HEK293 (cell line): Measurements from ENCODE around the gene ZNF641.
A peak's percentile ranks its signal among the peaks of the same experiment; 100 is the strongest.

Experiments
- CTCF ChIA-PET: fragments of 350-600 bp; formaldehyde crosslinking; extraction: SDS; loops from one replicate; lab custom pipeline; 2021; ENCODE audit warnings: antibody characterized with exemption; lab: Yijun Ruan, JAX
- POLR2A ChIA-PET: fragments of 300-600 bp; formaldehyde crosslinking; extraction: SDS; loops from one replicate; lab custom pipeline; 2020; ENCODE audit warnings: antibody characterized with exemption, inconsistent platforms; lab: Yijun Ruan, JAX
- H3K27ac ChIP-seq: fragments of 200-500 bp; sonication (Bioruptor generic); 2 replicates; pipeline ENCODE4 v1.5.1; 2014; ENCODE audit warnings: low read depth, low read length, control low read depth, inconsistent platforms; ENCODE audit errors: extremely low read depth
- H3K36me3 ChIP-seq, 2 experiments: fragments of 200-500 bp in 1 of 2; sonication (Bioruptor generic) in 1 of 2; 1 replicate in 1 of 2; 2 replicates in 1 of 2; pipeline ENCODE4 v1.5.1; 2014 to 2017; ENCODE audit warnings: inconsistent platforms in 2 of 2, low read length in 2 of 2; ENCODE audit not compliant: control insufficient read depth in 2 of 2, insufficient read depth in 1 of 2
- H3K4me1 ChIP-seq: fragments of 200-500 bp; sonication (Bioruptor generic); 2 replicates; pipeline ENCODE4 v1.5.1; 2014; ENCODE audit warnings: mild to moderate bottlenecking, low read length, inconsistent platforms; ENCODE audit not compliant: control insufficient read depth, insufficient read depth
- H3K4me3 ChIP-seq: 2 replicates; pipeline ENCODE4 v1.5.1; 2011; ENCODE audit warnings: low read depth, mild to moderate bottlenecking, control low read depth, low read length, moderate library complexity
- H3K9me3 ChIP-seq: fragments of 200-500 bp; sonication (Bioruptor generic); 2 replicates; pipeline ENCODE4 v1.5.1; 2014; ENCODE audit warnings: low read depth, low read length, inconsistent platforms; ENCODE audit not compliant: control insufficient read depth, insufficient read depth
- EGR2 ChIP-seq: fragments of 450-650 bp; formaldehyde crosslinking; IDR thresholded peaks from 2 replicates; pipeline ENCODE4 v1.5.1; 2016; ENCODE audit warnings: low read depth, missing biosample characterization, missing genetic modification characterization
- GLI4 ChIP-seq: fragments of 450-650 bp; formaldehyde crosslinking; IDR thresholded peaks from 2 replicates; pipeline ENCODE4 v1.5.1; 2016; ENCODE audit warnings: missing biosample characterization, missing genetic modification characterization
- IKZF3 ChIP-seq: fragments of 450-650 bp; IDR thresholded peaks from 2 replicates; pipeline ENCODE4 v1.5.0; 2018; ENCODE audit warnings: missing biosample characterization, mild to moderate bottlenecking, missing genetic modification characterization, moderate library complexity
- KLF1 ChIP-seq: fragments of 450-650 bp; formaldehyde crosslinking; IDR thresholded peaks from 2 replicates; pipeline ENCODE4 v1.5.1; 2016; ENCODE audit warnings: missing biosample characterization, missing genetic modification characterization
- REPIN1 ChIP-seq: fragments of 450-650 bp; formaldehyde crosslinking; IDR thresholded peaks from 2 replicates; pipeline ENCODE4 v1.5.1; 2017; ENCODE audit warnings: missing biosample characterization, missing genetic modification characterization, low read depth
- SCRT2 ChIP-seq: fragments of 450-650 bp; formaldehyde crosslinking; IDR thresholded peaks from 2 replicates; pipeline ENCODE4 v1.5.1; 2016; ENCODE audit warnings: missing biosample characterization, missing genetic modification characterization
- ZBTB17 ChIP-seq: fragments of 450-650 bp; formaldehyde crosslinking; IDR thresholded peaks from 2 replicates; pipeline ENCODE4 v1.5.1; 2016; ENCODE audit warnings: missing biosample characterization, missing genetic modification characterization
- ZBTB20 ChIP-seq: fragments of 450-650 bp; formaldehyde crosslinking; IDR thresholded peaks from 2 replicates; pipeline ENCODE4 v1.5.1; 2016; ENCODE audit warnings: missing biosample characterization, missing genetic modification characterization
- ZBTB7A ChIP-seq: fragments of 450-650 bp; formaldehyde crosslinking; IDR thresholded peaks from 2 replicates; pipeline ENCODE4 v1.5.1; 2016; ENCODE audit warnings: low read depth, missing biosample characterization, missing genetic modification characterization
- ZBTB8A ChIP-seq: fragments of 450-650 bp; formaldehyde crosslinking; IDR thresholded peaks from 2 replicates; pipeline ENCODE4 v1.5.1; 2016; ENCODE audit warnings: missing biosample characterization, missing genetic modification characterization
- ZFHX2 ChIP-seq: fragments of 450-650 bp; formaldehyde crosslinking; conservative IDR thresholded peaks from 2 replicates; pipeline ENCODE4 v1.5.1; 2016; ENCODE audit warnings: missing biosample characterization, missing genetic modification characterization
- ZNF157 ChIP-seq: fragments of 450-650 bp; formaldehyde crosslinking; IDR thresholded peaks from 2 replicates; pipeline ENCODE4 v1.5.1; 2016; ENCODE audit warnings: missing biosample characterization, missing genetic modification characterization
- ZNF335 ChIP-seq: fragments of 450-650 bp; formaldehyde crosslinking; conservative IDR thresholded peaks from 2 replicates; pipeline ENCODE4 v1.5.1; 2016; ENCODE audit warnings: missing biosample characterization, missing genetic modification characterization
- ZNF341 ChIP-seq: fragments of 450-650 bp; formaldehyde crosslinking; IDR thresholded peaks from 2 replicates; pipeline ENCODE4; 2016; ENCODE audit warnings: low read depth, missing biosample characterization, missing genetic modification characterization
- ZNF354C ChIP-seq: fragments of 450-650 bp; formaldehyde crosslinking; IDR thresholded peaks from 2 replicates; pipeline ENCODE4 v1.5.1; 2016; ENCODE audit warnings: missing biosample characterization, missing genetic modification characterization, low read depth, borderline replicate concordance
- ZNF366 ChIP-seq: fragments of 450-650 bp; formaldehyde crosslinking; conservative IDR thresholded peaks from 2 replicates; pipeline ENCODE4 v1.5.1; 2016; ENCODE audit warnings: missing biosample characterization, missing genetic modification characterization
- ZNF416 ChIP-seq: fragments of 450-650 bp; formaldehyde crosslinking; IDR thresholded peaks from 2 replicates; pipeline ENCODE4 v1.5.1; 2016; ENCODE audit warnings: missing biosample characterization, missing genetic modification characterization
- ZNF560 ChIP-seq: fragments of 450-650 bp; formaldehyde crosslinking; IDR thresholded peaks from 2 replicates; pipeline ENCODE4 v1.5.1; 2017; ENCODE audit warnings: missing biosample characterization, missing genetic modification characterization, borderline replicate concordance
- ZNF623 ChIP-seq: fragments of 450-650 bp; formaldehyde crosslinking; IDR thresholded peaks from 2 replicates; pipeline ENCODE4 v1.5.1; 2016; ENCODE audit warnings: missing biosample characterization, missing genetic modification characterization
- ZNF664 ChIP-seq: fragments of 450-650 bp; formaldehyde crosslinking; IDR thresholded peaks from 2 replicates; pipeline ENCODE4 v1.5.1; 2016; ENCODE audit warnings: missing biosample characterization, missing genetic modification characterization
- ZNF76 ChIP-seq: fragments of 450-650 bp; formaldehyde crosslinking; IDR thresholded peaks from 2 replicates; pipeline ENCODE4; 2016; ENCODE audit warnings: low read depth, missing biosample characterization, missing genetic modification characterization, borderline replicate concordance
- ZNF768 ChIP-seq: fragments of 450-650 bp; formaldehyde crosslinking; IDR thresholded peaks from 2 replicates; pipeline ENCODE4 v1.5.1; 2018; ENCODE audit warnings: missing biosample characterization, mild to moderate bottlenecking, missing genetic modification characterization
- ZSCAN23 ChIP-seq: fragments of 450-650 bp; formaldehyde crosslinking; IDR thresholded peaks from 2 replicates; pipeline ENCODE4 v1.5.1; 2016; ENCODE audit warnings: missing biosample characterization, missing genetic modification characterization
- ZXDB ChIP-seq: fragments of 450-650 bp; formaldehyde crosslinking; IDR thresholded peaks from 2 replicates; pipeline ENCODE4 v1.5.1; 2016; ENCODE audit warnings: missing biosample characterization, missing genetic modification characterization
- TF ChIP-seq, protein P1 (sequence below): fragments of 450-650 bp; formaldehyde crosslinking; IDR thresholded peaks from 2 replicates; pipeline ENCODE4 v1.5.1; 2017; ENCODE audit warnings: missing biosample characterization, missing genetic modification characterization
- TF ChIP-seq, protein P2 (sequence below): fragments of 450-650 bp; formaldehyde crosslinking; IDR thresholded peaks from 2 replicates; pipeline ENCODE4 v1.5.1; 2016; ENCODE audit warnings: missing biosample characterization, missing genetic modification characterization
- TF ChIP-seq, protein P3 (sequence below): fragments of 450-650 bp; formaldehyde crosslinking; IDR thresholded peaks from 2 replicates; pipeline ENCODE4 v1.5.1; 2017; ENCODE audit warnings: missing biosample characterization, missing genetic modification characterization
- TF ChIP-seq, protein P4 (sequence below): fragments of 450-650 bp; IDR thresholded peaks from 2 replicates; pipeline ENCODE4 v1.5.1; 2018; ENCODE audit warnings: missing biosample characterization, mild to moderate bottlenecking, missing genetic modification characterization
- TF ChIP-seq, protein P5 (sequence below): fragments of 450-650 bp; formaldehyde crosslinking; IDR thresholded peaks from 2 replicates; pipeline ENCODE4 v1.5.1; 2016; ENCODE audit warnings: missing biosample characterization, missing genetic modification characterization

The ZNF641 gene

DNA sequence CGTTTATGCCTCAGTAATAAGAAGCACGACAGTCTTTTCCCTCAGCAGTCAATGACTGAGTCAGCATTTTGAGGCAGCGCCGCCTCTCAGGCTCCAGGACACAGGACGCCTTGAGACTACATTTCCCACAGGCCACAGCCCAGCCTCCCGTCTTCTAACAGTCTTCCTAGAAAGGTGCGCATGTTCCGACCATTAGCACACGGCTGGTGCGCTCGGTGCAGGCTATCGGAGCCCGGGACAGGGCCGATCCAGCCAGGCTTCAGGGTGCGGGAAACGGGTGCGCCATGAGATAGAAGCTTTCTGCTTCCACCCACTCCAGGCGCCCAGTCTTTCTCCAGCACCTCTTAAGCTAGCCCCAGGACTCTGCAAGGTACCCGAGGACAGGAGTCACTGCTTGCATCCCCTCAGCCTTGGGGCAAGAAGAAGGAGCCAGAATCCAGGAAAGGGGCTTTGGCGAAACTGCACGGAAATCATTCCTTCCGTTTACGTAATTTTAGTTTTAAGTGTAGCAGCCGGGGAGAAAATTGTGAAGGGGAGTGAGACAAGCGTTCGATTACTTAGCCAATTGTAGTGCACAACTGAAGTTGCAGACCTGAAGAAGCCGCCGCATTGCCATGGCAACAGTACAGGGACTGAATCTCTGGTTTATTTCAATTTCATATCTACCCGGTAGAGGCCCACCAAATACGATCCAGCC, 54.0 kb downstream of the ZNF641 start:
- Histone ChIP-seq H3K4me1 (no peaks in the 10 kb centered on the region), H3K27ac (no peak overlapping the region; the same call in 1 of the 2 replicates), H3K36me3 (no peaks in the 10 kb centered on the region), H3K4me3 (peak overlapping the region; percentile 31), H3K9me3 (no peaks in the 10 kb centered on the region)
- POLR2A ChIA-PET: interaction anchor here (0.7 kb wide), 1 partner anchor 50 kb away, joined by 8 read pairs; no protein-coding TSS in a partner anchor
- CTCF ChIA-PET: no interaction called here
- TF ChIP-seq ZNF416: no peak
- TF ChIP-seq ZNF335 (tag by site-specific recombination): peak; percentile 45; the same call in 1 of the 2 replicates
- TF ChIP-seq ZBTB7A (tag by site-specific recombination): no peak
- no peak for TF ChIP-seq ZNF560 (tag by site-specific recombination)
- TF ChIP-seq ZNF76: peak; percentile 68
- TF ChIP-seq, protein P1, sequence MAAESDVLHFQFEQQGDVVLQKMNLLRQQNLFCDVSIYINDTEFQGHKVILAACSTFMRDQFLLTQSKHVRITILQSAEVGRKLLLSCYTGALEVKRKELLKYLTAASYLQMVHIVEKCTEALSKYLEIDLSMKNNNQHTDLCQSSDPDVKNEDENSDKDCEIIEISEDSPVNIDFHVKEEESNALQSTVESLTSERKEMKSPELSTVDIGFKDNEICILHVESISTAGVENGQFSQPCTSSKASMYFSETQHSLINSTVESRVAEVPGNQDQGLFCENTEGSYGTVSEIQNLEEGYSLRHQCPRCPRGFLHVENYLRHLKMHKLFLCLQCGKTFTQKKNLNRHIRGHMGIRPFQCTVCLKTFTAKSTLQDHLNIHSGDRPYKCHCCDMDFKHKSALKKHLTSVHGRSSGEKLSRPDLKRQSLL (tag by site-specific recombination): 0 out of 2 replicates have a peak, but pooled peaks have one; percentile 26
- TF ChIP-seq ZBTB8A (tag by site-specific recombination): 0 out of 2 replicates have a peak, but pooled peaks have one; percentile 24
- TF ChIP-seq, protein P2, sequence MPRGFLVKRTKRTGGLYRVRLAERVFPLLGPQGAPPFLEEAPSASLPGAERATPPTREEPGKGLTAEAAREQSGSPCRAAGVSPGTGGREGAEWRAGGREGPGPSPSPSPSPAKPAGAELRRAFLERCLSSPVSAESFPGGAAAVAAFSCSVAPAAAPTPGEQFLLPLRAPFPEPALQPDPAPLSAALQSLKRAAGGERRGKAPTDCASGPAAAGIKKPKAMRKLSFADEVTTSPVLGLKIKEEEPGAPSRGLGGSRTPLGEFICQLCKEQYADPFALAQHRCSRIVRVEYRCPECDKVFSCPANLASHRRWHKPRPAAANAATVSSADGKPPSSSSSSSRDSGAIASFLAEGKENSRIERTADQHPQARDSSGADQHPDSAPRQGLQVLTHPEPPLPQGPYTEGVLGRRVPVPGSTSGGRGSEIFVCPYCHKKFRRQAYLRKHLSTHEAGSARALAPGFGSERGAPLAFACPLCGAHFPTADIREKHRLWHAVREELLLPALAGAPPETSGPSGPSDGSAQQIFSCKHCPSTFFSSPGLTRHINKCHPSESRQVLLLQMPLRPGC (tag by site-specific recombination): no peak
- TF ChIP-seq, protein P3, sequence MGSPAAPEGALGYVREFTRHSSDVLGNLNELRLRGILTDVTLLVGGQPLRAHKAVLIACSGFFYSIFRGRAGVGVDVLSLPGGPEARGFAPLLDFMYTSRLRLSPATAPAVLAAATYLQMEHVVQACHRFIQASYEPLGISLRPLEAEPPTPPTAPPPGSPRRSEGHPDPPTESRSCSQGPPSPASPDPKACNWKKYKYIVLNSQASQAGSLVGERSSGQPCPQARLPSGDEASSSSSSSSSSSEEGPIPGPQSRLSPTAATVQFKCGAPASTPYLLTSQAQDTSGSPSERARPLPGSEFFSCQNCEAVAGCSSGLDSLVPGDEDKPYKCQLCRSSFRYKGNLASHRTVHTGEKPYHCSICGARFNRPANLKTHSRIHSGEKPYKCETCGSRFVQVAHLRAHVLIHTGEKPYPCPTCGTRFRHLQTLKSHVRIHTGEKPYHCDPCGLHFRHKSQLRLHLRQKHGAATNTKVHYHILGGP (tag by site-specific recombination): peak; percentile 99
- no peak for TF ChIP-seq ZNF157
- no peak for TF ChIP-seq ZNF623 (tag by site-specific recombination)
- 0 out of 2 replicates have a peak, but pooled peaks have one; percentile 2 for TF ChIP-seq ZFHX2 (tag by site-specific recombination)
- TF ChIP-seq ZNF664 (tag by site-specific recombination): no peak
- no peak for TF ChIP-seq ZNF354C (tag by site-specific recombination)
- no peak for TF ChIP-seq REPIN1 (tag by site-specific recombination)
- TF ChIP-seq, protein P4, sequence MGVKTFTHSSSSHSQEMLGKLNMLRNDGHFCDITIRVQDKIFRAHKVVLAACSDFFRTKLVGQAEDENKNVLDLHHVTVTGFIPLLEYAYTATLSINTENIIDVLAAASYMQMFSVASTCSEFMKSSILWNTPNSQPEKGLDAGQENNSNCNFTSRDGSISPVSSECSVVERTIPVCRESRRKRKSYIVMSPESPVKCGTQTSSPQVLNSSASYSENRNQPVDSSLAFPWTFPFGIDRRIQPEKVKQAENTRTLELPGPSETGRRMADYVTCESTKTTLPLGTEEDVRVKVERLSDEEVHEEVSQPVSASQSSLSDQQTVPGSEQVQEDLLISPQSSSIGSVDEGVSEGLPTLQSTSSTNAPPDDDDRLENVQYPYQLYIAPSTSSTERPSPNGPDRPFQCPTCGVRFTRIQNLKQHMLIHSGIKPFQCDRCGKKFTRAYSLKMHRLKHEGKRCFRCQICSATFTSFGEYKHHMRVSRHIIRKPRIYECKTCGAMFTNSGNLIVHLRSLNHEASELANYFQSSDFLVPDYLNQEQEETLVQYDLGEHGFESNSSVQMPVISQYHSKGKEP (tag by site-specific recombination): no peak
- no peak for TF ChIP-seq ZNF341 (tag by site-specific recombination)
- TF ChIP-seq, protein P5, sequence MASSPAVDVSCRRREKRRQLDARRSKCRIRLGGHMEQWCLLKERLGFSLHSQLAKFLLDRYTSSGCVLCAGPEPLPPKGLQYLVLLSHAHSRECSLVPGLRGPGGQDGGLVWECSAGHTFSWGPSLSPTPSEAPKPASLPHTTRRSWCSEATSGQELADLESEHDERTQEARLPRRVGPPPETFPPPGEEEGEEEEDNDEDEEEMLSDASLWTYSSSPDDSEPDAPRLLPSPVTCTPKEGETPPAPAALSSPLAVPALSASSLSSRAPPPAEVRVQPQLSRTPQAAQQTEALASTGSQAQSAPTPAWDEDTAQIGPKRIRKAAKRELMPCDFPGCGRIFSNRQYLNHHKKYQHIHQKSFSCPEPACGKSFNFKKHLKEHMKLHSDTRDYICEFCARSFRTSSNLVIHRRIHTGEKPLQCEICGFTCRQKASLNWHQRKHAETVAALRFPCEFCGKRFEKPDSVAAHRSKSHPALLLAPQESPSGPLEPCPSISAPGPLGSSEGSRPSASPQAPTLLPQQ (tag by site-specific recombination): peak; percentile 14; the same call in 1 of the 2 replicates
- no peak for TF ChIP-seq KLF1 (tag by site-specific recombination)
- TF ChIP-seq ZNF366 (tag by site-specific recombination): 0 out of 2 replicates have a peak, but pooled peaks have one; percentile 50
- no peak for TF ChIP-seq ZNF768
- TF ChIP-seq ZXDB (tag by site-specific recombination): peak; percentile 31; the same call in 1 of the 2 replicates
- TF ChIP-seq IKZF3 (tag by site-specific recombination): no peak
- no peak for TF ChIP-seq ZSCAN23 (tag by site-specific recombination)
- TF ChIP-seq SCRT2 (tag by site-specific recombination): no peak
- TF ChIP-seq EGR2: no peak
- peak; percentile 96 for TF ChIP-seq ZBTB20 (tag by site-specific recombination)
- peak; percentile 86 for TF ChIP-seq ZBTB17 (tag by site-specific recombination)
- no peak for TF ChIP-seq GLI4
